Stimulated activated CD8-positive, alpha-beta memory T cell treated with anti-CD3 and anti-CD28 coated beads, Interleukin-4, amount 100 ng/mL, for 4 hours (primary cell): Measurements from ENCODE around the gene MAMSTR.
A peak's percentile ranks its signal among the peaks of the same experiment; 100 is the strongest.

Source experiments
- DNase-seq, 2 donors: peaks; one replicate each; pipeline ENCODE4 v3.0.0-alpha.2; 2020; ENCODE audit warnings: low read depth in 2 of 2, low spot score in 1 of 2

The MAMSTR gene

DNA sequence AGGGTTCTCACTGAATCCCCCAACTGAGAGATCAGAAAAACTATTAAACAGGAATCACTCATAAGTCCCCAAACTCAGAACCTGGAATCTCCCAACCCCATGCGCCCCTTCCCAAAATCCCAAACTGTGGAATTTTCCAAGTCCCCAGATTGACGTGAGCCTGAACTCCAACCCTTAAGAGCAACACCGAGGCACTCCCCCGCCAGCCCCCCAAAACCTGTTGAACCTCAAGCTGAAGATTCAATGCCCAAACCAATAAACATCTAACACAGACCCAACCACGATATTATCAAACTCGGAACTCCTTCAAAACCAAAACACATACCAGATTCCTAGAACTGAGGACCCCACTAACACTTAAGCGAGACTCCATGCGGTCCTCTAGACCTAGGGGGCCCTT, 26.6 kb upstream of the MAMSTR start:
- DNase-seq: no peak

DNA sequence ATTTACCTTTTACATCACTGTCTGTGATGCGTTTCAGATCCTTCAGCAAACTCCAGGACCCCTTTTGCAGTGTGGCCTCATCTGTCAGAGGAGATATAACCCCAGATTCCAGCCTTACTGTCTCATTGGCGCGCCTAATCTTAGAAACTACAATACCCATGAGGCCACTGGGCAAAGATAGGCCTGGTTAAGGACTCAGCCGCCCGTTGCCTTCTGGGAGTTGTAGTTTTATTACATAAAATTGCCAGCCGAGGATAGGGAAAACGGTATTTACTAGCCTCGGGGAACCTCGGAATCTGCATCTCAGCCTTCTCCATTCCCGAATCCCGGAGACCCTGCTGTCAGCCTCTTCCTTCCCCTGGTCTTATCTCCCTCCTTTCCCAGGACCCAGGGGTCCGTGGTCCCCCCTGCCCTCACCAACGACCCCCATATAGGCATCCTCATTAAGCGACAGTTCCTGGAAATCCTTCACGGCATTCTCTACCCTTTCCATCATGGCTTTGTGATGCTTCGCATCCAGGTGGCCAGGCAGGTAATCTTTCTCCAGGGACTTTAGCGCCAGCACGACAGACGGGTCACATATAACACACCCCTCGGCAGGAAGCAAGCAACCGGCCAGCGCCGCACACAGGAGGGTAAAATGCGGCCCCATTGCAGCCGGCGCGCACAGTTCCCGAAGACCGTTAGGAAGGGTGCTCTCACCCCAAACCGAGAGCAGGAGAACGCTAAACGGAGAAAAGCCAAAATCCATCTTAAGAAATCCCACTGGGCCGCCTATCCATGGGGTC, 25.9 kb upstream of the MAMSTR start:
- DNase-seq: no peak

GRCh38 chr19:48742096-48742495, 22.6 kb upstream of the MAMSTR start:
- no peak for DNase-seq

- no peak for DNase-seq
Observed at GRCh38 chr19:48741129-48741999, 21.8 kb upstream of the MAMSTR start.

DNA sequence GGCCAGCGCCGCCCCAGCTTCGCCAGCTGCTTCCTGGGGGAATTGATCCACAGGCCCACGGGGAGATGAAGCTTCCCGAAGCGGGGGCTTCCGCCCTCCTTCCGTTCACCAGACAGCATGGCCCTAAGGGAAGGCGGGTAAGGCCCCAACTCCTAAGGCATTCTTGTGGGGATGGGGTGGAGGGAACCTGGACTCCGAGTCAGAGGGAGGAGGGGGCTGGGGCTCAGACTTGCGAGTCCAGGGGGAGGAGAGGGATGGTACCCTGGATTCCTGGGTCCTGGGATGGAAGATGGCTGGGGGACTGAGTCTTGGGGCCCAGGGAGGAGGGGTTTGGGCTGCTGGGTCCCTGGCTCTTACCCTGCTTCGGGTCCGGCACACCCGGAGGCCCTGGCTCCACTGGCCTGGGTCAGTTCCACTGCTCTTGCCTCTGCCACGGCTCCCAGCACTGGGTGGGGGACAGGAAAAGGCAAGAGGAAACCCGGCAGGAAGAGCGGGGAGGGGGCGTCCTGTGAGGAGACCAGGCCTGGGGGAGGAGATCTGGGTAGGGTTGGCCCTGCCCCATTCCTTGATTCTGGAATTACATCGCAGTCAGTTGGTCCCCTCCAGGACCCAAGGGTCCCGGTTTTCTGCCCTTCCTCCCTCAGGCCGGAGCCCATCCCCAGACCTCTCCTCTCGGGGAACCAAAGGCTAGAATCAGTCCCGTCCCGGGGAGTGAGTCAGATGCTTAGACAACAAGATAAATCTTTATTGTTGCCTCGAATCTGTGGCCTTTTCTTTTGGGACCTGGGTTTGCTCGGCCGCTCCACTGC, 20.8 kb upstream of the MAMSTR start, which contains the start of gene RASIP1:
RASIP1 (minus strand) TSS at position 447 of the 809 bp plus-strand sequence; CDS start at position 119, 328 bp downstream.
- DNase-seq: no peak

- DNase-seq: no peak
Observed at GRCh38 chr19:48739404-48740163, 20.1 kb upstream of the MAMSTR start.

- peak; percentile 77 to 80 for DNase-seq
Observed at GRCh38 chr19:48738557-48739403, 19.3 kb upstream of the MAMSTR start.

DNA sequence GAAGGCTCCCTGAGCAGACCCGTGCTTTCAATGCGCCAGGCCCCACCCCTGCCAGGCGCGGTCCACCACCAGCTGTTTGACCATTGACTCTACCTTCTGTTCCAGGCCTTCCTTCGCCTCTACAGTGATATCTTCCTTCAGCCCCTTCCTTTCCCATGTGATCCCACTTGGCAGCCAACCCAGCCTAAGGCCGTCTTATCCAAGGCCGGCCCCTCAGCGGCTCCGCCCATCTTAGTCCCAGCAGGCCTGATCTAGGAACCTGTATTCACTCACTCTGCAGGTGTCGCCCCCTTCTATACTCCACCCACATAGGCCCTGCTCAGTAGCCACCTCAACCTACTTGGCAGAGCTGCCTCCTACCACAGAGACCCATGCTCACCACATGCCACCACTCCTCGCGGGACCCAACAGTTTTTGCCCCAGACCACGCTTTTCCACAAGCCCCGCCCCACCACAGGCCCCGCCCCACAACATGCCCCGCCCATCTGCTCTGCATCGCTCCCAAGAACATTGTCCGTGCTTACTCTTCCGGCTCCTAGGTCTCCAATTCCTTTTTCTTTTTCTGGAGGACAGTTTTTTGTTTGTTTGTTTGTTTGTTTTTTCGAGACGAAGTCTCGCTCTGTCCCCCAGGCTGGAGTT, 18.0 kb upstream of the MAMSTR start:
- no peak for DNase-seq

GRCh38 chr19:48735031-48735615, 15.6 kb upstream of the MAMSTR start:
- no peak for DNase-seq

DNA sequence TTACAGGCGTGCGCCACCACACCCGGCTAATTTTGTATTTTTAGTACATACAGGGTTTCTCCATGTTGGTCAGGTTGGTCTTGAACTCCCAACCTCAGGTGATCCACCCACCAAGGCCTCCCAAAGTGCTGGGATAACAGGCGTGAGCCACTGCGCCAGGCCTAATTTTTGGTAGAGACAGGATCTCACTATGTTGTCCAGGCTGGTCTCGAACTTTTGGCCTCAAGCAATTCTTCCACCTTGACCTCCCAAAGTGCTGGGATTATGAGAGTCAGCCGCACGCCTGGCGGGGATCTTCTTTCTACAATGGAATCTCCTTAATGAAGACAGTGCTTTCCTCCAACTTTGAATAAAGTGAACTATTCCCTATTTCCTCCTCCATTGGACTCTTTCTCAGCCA, 15.1 kb upstream of the MAMSTR start:
- DNase-seq: no peak

DNA sequence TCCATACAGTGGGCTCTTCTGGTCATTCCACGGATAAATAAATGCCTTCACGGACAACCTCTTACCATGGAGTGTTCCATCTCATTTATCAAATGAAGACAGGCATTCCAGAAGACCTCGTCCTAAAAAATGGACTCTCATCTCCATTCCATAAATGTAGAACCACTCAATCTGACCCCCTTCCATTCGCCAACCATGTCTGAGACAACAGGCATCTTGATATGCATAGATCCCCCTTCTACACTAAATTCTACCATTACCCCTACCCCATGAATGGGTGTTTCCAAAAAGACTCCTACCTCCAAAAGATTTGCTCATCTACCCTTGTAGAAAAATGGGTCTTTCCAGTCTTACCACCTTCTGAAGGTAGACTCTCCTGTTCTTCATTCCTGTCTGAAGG, 11.9 kb upstream of the MAMSTR start:
- DNase-seq: no peak

- no peak for DNase-seq
Observed at GRCh38 chr19:48728911-48729664, 9.6 kb upstream of the MAMSTR start.

- no peak for DNase-seq
Observed at GRCh38 chr19:48726556-48726955, 7.0 kb upstream of the MAMSTR start.

DNA sequence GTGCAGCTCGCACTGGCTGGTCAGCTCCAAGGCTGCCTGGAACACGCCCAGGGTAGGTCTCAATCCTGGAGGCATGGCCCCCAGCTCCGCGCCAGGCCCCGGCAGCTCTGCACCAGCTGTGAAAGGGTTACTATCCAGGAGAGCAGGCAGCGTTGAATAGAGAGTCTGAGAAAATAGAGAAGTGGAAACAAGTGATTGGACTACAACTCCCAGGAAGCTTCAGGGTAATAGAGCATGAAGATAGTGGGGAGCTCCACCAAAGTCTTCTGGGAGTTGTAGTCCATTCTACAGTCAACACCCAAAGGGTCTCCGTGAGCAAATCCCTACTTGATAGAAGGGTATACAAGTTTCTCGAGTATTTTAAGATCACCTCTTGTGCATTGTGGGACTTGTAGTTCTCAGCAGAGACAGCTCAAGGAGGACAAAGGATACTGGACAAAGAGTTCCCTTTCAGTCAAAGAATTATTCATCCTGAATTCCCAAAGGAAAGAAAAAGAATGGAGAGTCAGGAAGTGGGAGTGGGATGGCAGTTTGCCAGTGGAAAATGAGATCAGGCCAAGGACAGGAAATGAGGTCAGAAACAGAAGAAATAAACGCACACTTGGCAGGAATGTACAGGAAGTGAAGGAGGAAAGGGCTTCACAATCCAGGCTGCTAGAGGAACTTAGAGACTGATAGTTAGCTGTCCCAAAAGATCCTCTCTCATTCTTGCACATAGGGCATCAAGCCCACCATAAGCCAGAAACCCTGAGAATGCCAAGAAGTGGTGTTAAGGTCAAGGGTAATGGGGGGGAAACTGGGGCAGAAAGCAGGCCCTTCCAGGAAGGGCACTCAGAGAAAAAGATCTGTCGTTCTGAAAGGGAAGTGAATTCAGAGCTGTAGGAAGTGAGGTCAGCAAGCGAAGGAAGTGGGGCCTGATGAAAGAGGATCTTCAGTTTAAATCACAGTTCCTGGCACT, 5.5 kb upstream of the MAMSTR start:
- DNase-seq: no peak

DNA sequence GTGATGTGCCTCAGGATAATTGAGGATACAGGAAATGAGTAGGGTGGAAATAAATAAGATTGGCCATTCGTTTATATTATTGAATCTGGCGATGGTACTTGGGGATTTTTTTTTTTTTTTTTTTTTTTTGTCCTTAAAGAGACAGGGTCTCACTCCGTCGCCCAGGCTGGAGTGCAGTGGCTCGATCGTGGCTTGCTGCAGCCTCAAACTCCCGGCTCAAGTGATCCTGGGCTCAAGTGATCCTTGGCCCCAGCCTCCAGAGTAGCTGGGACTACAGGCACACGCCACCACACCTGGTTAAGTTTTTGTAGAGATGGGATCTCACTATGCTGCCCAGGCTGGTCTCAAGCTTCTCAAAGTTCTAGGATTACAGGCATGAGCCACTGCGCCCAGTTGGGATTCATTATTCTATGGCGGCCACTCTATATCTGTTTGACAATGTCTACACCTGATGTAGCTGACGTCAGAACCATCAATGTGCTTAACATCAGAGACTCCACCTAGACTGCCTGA, 2.7 kb upstream of the MAMSTR start:
- DNase-seq: no peak

DNA sequence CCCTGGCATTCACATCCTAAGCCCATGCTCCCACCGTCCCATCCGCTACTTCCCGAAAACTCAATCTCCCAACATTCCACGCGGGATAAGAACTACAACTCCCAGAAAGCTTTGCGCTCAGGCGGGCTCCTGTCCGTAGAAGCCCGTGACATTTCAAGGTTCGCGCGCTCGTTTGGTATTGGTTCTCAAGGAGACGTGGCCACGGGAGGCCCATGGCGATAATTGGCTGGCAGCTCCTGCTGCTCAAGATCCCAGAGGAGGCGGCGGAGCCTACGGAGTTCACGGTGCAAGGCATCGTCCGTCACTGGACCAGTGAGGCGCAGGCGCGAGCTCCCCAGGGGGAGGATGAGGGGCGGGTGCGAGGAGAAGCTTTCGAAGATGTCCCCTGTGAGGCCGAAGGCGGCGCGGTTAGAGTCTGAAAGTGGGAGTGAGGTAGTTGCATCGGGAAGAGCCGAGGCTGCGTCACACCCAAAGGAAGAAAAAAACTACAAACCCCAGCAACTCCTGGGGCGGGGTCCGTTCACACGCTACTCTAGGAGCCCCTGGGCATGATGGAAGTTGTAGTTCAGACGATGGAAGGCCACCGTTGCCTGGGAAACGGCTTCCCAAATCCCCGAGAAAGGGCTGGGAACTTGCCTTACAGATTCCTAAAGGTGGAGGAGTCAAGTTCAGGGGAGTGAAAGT, 1.2 kb upstream of the MAMSTR start:
- peak; percentile 76 to 79 for DNase-seq
